ENCODE measurements around the gene STAB2.

Gene STAB2

DNA sequence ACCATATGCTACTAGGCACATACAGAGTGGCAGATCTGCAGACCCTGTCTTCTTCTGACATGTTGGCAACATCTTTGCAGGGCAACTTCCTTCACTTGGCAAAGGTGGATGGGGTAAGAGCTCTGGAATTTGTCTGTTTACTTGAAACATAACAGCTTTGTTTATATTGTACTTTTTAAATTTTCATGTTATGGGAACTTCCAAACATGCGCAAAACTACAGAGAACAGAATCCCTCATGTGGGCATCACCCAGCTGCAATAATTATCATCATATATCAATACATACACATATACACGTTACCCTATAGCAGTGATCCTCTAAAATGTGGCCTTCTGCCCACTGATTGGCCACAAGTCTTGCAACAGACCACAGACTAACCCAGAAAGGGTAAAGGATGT, 103.4 kb downstream of the STAB2 start:
- DNase-seq (ENCODE audit: low spot score) = no peak

DNA sequence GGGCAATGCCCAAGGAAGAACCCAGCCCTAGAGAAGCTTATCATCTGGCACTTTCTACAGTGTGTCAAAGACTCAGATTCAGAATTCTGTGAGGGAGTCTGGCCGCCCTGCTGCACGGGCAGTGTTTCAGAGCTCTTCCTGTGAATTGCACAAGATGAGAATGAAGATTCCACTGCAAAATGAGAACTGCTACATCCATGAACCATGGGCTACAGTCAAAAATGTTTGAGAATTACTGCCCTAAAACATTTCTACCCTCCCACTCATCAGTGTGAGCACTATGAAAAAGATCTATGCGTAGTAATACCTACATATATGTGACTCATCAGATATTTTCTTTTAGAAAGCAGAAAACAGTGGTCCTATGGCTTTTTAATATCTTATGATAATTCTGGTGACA, 104.0 kb downstream of the STAB2 start:
- no peak for DNase-seq (ENCODE audit: low spot score)

- DNase-seq (ENCODE audit: low spot score) = no peak
Observed at GRCh38 chr12:103696101-103696500, 109.0 kb downstream of the STAB2 start.

GRCh38 chr12:103697971-103698751, 111.1 kb downstream of the STAB2 start:
- no peak for DNase-seq (ENCODE audit: low spot score)

DNA sequence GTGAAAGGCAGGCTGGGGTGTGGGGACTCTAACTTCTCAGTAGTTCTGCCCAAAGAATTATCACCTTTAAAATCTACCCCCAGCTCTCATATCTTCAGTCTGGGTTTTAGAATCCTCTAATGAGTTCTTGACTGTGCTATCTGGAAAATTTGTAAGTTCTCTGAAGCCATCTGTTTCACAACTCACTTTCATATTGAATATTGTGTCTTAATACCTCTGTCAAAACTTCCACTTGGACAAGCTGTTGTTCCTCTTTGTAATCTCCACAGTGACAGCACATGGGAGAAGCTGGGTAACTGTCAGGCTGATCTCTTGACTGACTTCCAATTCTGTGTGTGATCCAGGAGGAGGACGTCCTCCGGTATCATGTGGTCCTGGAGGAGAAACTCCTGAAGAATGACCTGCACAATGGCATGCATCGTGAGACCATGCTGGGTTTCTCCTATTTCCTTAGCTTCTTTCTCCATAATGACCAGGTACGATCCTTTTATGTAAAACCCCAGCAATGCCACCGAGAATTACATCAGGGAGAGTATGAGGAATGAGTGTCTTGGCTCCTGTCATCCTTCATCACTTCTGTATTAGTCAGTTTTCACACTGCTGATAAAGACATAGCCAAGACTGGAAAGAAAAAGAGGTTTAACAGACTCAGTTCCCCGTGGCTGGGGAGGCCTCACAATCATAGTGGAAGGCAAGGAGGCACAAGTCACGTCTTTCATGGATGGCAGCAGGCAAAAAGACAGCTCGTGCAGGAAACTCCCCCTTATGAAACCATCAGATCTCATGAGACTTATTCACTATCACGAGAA, 111.9 kb downstream of the STAB2 start:
- no peak for DNase-seq (ENCODE audit: low spot score)

DNA sequence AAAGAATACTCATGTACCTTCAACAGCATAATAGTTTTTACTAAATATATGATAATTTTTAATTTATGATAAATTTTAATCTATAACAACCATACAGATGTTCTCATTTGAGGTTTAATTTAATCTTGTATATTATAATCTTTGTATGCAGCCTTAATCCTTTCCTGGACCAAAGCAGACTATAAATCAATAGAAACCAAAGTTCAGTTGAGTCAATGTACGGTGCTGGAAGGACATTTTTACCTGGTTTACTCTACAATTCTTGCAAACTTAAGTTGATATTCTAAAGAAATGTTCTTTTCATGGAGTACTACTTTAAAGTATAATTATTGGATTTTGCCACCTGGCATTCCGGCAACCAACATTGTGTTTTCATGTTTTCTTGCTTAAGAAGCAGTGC, 118.0 kb downstream of the STAB2 start:
- DNase-seq (ENCODE audit: low spot score) = no peak

DNA sequence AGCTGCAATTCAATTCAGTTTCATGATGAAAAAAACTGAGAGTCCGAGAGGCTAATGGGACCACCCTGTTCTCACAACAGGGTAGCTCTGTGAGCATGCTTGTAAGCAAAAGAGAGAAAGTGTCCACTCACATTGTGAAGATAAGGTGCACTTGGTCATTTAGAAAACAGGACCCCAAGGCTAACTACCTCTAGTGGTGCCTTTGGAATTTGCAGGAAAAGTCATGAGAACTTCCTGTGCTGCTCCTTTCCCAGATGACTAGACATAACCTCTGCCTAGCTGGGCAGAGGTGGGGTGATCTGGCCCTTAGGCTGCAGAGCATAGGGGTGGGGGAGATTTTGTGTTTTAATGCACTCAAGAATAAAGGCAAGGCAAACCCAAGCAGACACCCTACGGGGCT, 118.9 kb downstream of the STAB2 start:
- no peak for DNase-seq (ENCODE audit: low spot score)

DNA sequence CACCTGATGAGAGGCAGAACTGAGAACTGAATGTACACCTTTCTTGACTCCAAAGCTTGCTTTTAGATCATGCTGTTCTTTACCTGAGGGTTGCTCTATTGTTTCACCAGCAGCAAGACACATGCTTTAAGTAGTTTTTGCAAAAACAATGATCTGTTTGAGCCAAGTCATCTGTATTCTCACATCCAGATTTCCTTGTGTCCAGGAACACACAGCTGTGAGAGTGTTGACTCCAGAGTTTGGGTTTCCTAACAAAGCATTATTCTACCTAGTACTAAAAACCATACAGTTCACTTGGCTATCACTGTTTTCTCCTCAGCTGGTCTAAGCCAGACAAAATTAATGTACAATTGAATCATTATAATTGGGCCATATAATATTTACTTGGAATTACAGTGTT, 120.4 kb downstream of the STAB2 start:
- no peak for DNase-seq (ENCODE audit: low spot score)

- DNase-seq (ENCODE audit: low spot score) = no peak
Observed at GRCh38 chr12:103710544-103710943, 123.5 kb downstream of the STAB2 start.

DNA sequence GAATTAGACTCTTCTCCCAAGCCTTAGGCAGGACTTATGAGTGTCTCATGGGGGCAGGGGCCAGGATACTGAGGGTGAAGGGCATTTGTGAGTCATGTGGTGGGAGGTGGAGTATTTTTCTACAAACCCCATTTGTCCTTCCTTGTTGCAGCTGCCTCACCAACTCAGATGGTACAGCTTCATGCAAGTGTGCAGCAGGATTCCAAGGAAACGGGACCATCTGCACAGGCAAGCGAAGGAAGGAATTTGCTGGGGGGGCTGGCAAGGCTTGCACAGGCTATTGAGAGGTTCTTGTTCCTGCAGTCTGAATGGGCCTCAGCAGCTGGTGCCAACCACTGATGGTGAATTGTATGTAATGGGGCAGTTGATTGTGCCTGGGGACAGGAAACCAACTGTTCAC, 125.1 kb downstream of the STAB2 start:
- peak; percentile 2 for DNase-seq (ENCODE audit: low spot score)

DNA sequence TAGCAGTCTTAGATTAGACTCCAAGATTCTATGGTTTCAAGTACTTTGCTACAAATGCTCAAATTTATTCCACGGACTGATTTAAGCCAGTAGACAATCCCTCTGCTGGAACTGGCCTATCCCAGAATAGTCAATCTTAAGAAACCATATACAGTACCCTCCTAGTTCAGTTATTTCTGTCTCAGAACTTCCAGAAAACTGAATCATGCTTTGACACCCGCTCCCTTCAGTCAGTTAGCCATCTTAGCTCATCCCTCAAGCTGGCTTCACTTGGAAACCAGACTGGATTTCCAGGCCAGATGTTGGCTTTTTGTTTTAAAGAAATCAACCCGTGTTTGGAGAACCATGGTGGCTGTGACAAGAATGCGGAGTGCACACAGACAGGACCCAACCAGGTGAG, 128.4 kb downstream of the STAB2 start:
- no peak for DNase-seq (ENCODE audit: low spot score)

GRCh38 chr12:103716517-103717196, 129.6 kb downstream of the STAB2 start:
- no peak for DNase-seq (ENCODE audit: low spot score)

GRCh38 chr12:103725398-103725797, 138.3 kb downstream of the STAB2 start:
- DNase-seq (ENCODE audit: low spot score) = no peak

DNA sequence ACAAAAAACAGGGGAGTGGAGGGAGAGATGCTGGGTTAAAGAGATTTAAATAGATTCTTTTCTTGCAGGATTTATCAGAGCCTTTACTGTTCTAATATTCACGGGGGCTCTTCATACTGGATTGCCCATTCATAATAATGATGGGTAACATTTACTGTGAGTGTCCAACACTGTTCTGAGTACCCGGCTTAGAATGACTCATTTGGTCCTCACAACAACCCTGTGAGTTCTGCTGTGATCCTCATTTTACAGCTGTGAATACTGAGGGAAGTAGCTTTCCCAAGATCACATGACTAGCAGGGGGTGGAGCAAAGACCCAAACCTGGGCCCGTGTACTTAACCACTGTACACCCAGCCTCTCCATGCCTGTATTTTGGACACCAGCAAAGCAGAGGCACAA, 140.6 kb downstream of the STAB2 start:
- DNase-seq (ENCODE audit: low spot score) = no peak

GRCh38 chr12:103728323-103728722, 141.2 kb downstream of the STAB2 start:
- DNase-seq (ENCODE audit: low spot score) = no peak

DNA sequence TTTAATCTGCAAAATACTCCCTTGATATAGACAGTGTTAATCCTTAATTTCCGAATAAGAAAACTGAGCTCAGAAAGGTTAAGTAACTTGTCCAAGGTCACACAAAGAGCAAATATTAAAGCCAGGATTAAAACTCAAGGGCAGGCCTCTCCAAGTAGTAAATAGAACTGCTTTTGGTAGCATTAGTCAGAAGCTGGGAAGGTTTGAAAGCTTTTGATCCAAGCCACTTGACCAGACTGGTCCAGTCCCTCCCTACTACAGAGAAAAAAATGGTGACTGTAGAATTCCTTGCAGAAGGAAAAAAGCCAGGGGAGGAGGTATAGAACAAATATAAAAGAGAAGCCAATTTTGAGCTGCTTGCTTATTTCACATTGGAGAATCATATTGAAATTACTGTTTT, 142.4 kb downstream of the STAB2 start:
- no peak for DNase-seq (ENCODE audit: low spot score)

GRCh38 chr12:103731539-103731938, 144.5 kb downstream of the STAB2 start:
- no peak for DNase-seq (ENCODE audit: low spot score)

DNA sequence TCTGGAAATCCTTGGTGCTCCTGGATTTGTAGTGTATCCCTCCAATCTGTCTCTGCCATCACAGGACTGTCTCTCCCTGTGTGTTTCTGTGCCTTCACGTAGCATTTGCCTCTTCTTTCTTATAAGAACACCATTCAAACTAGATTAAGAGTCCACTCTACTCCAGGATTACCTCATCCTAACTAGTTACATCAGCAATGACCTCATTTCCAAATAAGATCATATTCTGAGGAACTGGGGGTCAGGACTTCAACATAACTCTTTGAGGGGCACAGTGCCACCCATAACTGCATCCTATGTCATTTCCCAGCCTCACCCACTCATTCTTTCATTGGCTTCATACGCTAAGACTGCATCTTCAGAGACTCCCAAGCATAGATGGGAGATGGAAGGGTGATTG, 147.8 kb downstream of the STAB2 start:
- DNase-seq (ENCODE audit: low spot score) = no peak

DNA sequence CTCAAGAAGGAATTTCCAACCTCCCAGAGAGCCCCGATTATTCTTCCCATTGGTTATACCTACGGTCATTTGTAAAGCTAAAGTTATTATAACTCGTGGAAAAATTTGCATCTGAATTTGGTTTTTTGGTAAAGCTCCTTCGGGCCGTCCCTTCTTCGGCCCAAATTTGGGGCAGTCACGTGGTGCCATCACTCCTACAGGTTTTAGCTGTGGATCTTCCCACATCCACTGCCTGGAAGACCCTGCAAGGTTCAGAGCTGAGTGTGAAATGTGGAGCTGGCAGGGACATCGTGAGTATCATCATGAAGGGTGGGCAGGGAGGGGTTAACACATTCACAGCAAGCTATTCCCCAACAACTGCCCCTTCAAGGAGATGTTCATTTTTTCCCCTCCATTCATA, 148.2 kb downstream of the STAB2 start:
- DNase-seq (ENCODE audit: low spot score) = no peak

DNA sequence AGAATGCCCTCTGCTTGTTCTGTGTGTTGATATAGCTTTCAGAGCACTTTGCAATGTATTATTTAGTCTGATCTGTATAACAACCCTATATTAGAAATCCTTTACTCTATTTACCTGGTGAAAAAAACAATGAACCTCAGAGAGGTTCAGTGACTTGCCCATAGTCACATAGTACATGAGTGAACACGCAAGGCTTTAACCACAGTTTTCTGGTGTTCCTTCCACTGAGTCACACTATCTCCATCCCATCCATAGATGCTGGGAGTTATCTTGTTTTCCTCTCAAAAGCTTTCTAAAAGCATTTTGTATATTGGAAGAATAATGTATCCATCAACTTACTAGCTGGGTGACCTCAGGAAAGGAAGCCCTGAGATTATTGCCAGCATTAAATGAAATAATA, 149.5 kb downstream of the STAB2 start:
- DNase-seq (ENCODE audit: low spot score) = no peak

- DNase-seq (ENCODE audit: low spot score) = no peak
Observed at GRCh38 chr12:103737881-103738280, 150.8 kb downstream of the STAB2 start.

GRCh38 chr12:103742349-103742932, 155.4 kb downstream of the STAB2 start:
- DNase-seq (ENCODE audit: low spot score) = no peak

DNA sequence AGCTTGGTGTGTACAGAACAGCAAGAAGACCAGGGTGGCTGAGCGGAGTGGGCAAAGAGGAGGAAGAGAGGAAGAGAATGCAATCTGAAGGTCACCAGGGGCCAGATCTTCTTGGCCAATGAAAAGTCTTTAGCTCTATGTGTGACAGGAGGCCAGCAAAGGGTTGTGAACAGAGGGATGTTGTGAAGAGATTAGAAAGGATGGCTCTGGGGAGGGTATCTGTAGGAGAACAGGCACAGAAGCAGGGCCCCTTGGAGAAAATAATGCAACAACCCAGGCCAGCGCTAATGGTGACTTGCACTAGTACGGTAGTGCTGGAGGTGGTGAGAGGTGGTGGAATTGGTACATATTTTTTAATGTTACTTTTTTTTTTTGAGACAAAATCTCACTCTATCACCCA, 156.7 kb downstream of the STAB2 start:
- DNase-seq (ENCODE audit: low spot score) = no peak
